Chondrocyte (in vitro differentiated cells): ENCODE results near the gene POLR2J. TPM values are rescaled to one million over a fixed set of nuclear protein-coding genes. Genes with fewer than 3 reads are reported as not detected.

Source experiments
- DNase-seq: peaks from one replicate; pipeline ENCODE4 v3.0.0; 2021; ENCODE audit warnings: mixed read lengths, low spot score
- H3K27ac Mint-ChIP-seq: one replicate; pipeline ENCODE4 v1.8.0; 2021; ENCODE audit warnings: mild to moderate bottlenecking, moderate library complexity, mixed read lengths; ENCODE audit not compliant: unreplicated experiment
- H3K27me3 Mint-ChIP-seq: 2 replicates; pipeline ENCODE4 v1.8.0; 2021; ENCODE audit warnings: low read depth, mixed read lengths
- H3K36me3 Mint-ChIP-seq: 2 replicates; pipeline ENCODE4 v1.8.0; 2021; ENCODE audit warnings: low read depth, mixed read lengths
- H3K4me1 Mint-ChIP-seq: 2 replicates; pipeline ENCODE4 v1.8.0; 2021; ENCODE audit warnings: low read depth, mild to moderate bottlenecking, mixed read lengths
- H3K4me3 Mint-ChIP-seq: one replicate; pipeline ENCODE4 v1.8.0; 2021; ENCODE audit warnings: mild to moderate bottlenecking, moderate library complexity, mixed read lengths; ENCODE audit not compliant: unreplicated experiment
- H3K9me3 Mint-ChIP-seq: 2 replicates; pipeline ENCODE4 v1.8.0; 2021; ENCODE audit warnings: low read depth, mixed read lengths
- total RNA-seq: library from RNA; stranded (reverse); gene quantifications from 3 replicates; pipeline ENCODE4 v1.2.1, GENCODE V29; 2021
- TF ChIP-seq, protein P1 (sequence below): fragments of 200-600 bp; sonication (generic); IDR thresholded peaks from 2 replicates; pipeline ENCODE4 v1.5.0; 2021; ENCODE audit warnings: antibody characterized with exemption, mild to moderate bottlenecking, moderate library complexity

Gene POLR2J
- total RNA-seq, 1 donor from 2014 or later = 36.6 TPM

DNA sequence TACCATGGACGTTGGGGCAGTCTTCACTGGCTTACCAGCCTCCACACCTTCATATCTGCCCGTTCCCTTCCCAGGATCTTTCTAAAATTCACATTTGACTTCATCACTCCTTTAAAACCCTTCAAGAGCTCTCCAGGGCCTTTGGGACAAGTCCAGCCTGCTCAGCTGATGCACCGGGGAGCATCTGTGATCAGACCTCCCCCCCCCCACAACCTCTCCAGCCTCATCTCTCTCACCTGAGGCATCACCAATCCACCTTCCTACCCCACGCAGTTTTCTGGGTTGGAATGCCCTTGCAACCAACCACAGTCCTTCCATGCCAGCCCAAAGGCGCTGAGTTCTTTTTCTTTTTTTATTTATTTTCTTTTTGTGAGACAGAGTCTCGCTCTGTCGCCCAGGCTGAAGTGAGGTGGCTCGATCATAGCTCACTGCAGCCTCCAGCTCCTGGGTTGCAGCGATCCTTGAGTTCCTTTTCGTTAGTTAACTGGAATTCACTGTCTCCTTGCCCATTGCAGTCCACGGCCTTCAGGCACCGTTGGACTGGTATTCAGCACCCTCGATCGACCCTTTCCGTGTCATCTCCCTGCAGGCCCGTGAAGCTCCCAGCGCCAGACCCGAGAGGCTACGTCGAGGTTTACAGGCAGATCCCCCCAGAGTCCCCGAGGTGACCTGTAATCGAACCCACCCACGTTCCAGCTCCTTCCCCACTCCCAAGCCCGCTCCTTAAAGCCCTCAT, 14.7 kb downstream of the POLR2J start:
- peak; percentile 24 for DNase-seq
- Mint-ChIP-seq H3K36me3 (peaks cover 2% of the 10 kb centered on the region), H3K4me1 (peaks cover 19% of the 10 kb centered on the region), H3K27me3 (no peaks in the 10 kb centered on the region), H3K9me3 (no peaks in the 10 kb centered on the region), H3K27ac (peak overlapping the region; percentile 74), H3K4me3 (peak overlapping the region; percentile 97)
- TF ChIP-seq, protein P1, sequence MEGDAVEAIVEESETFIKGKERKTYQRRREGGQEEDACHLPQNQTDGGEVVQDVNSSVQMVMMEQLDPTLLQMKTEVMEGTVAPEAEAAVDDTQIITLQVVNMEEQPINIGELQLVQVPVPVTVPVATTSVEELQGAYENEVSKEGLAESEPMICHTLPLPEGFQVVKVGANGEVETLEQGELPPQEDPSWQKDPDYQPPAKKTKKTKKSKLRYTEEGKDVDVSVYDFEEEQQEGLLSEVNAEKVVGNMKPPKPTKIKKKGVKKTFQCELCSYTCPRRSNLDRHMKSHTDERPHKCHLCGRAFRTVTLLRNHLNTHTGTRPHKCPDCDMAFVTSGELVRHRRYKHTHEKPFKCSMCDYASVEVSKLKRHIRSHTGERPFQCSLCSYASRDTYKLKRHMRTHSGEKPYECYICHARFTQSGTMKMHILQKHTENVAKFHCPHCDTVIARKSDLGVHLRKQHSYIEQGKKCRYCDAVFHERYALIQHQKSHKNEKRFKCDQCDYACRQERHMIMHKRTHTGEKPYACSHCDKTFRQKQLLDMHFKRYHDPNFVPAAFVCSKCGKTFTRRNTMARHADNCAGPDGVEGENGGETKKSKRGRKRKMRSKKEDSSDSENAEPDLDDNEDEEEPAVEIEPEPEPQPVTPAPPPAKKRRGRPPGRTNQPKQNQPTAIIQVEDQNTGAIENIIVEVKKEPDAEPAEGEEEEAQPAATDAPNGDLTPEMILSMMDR = no peak

DNA sequence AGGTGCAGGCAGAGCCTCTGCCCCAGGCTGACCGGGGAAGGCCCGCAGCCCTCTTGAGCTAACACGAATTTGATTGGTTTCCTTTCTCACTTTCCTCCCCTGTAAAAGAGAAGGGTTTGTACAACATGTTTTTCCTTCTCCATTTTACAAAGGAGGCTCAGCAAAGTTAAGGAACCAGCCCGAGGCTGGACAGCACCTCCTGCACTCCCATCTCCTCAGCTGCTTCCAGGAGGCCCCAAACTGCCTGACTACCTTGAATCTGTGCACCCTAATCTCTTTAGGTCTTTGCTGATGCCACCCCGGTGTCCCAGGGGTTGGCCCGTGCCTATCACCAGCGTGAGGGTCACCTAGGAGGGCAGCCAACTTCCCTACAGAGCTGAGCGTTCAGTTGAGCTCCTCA, 18.3 kb downstream of the POLR2J start:
- no peak for DNase-seq
- no peak overlapping the region for H3K4me3 Mint-ChIP-seq
- peaks cover 9% of the 10 kb centered on the region for H3K36me3 Mint-ChIP-seq
- no peaks in the 10 kb centered on the region for H3K27me3 Mint-ChIP-seq
- H3K4me1 Mint-ChIP-seq = peaks cover 18% of the 10 kb centered on the region
- H3K9me3 Mint-ChIP-seq = no peaks in the 10 kb centered on the region
- H3K27ac Mint-ChIP-seq = no peak overlapping the region
- TF ChIP-seq, protein P1 = no peak

DNA sequence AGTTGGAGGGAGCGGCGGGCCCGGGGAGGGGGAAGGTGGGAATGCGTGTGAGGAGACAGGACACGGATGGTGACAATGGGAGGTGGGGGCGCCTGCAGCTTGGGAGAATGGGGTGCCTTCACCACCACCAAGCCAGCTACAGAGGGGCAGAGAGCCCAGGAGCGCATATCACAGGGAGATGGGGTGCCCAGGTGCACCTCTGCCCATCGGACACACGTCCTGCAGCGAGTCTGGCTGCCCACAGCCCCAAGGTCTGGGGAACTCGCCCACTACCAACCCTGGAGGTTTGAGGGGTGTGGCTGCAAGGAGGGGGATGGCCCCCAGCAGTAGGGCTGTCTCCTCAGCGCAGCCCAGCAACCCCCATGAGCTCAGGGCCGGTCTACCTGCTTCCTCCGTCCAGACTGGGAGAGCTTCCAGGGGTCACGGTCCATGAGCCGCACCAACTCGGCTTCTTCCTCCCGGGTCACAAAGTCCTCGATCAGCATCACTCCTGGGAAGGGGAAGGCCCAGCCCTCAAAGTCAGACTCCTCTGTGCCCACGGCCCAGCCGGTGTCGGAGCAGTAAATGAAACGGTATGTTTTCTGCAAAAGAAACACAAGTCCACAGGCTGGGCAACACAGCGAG, 19.4 kb downstream of the POLR2J start:
- Mint-ChIP-seq H3K27ac (no peak overlapping the region), H3K36me3 (peaks cover 9% of the 10 kb centered on the region), H3K4me1 (peaks cover 15% of the 10 kb centered on the region), H3K27me3 (no peaks in the 10 kb centered on the region), H3K9me3 (no peaks in the 10 kb centered on the region), H3K4me3 (no peak overlapping the region)
- TF ChIP-seq, protein P1 = no peak
- DNase-seq = no peak

GRCh38 chr7:102457352-102457924, 21.3 kb downstream of the POLR2J start:
- Mint-ChIP-seq H3K27ac (no peak overlapping the region), H3K4me1 (peaks cover 7% of the 10 kb centered on the region), H3K4me3 (no peak overlapping the region), H3K9me3 (no peaks in the 10 kb centered on the region), H3K27me3 (no peaks in the 10 kb centered on the region), H3K36me3 (peaks cover 9% of the 10 kb centered on the region)
- no peak for DNase-seq
- TF ChIP-seq, protein P1 = no peak

- H3K36me3 Mint-ChIP-seq = peaks cover 9% of the 10 kb centered on the region
- TF ChIP-seq, protein P1 = no peak
- H3K27ac Mint-ChIP-seq = no peak overlapping the region
- no peak overlapping the region for H3K4me3 Mint-ChIP-seq
- no peak for DNase-seq
- H3K27me3 Mint-ChIP-seq = no peaks in the 10 kb centered on the region
- peaks cover 7% of the 10 kb centered on the region for H3K4me1 Mint-ChIP-seq
- no peaks in the 10 kb centered on the region for H3K9me3 Mint-ChIP-seq
Measured at GRCh38 chr7:102456327-102456726, 22.4 kb downstream of the POLR2J start.
